ENCODE results near the gene TIMP4. TPM values are rescaled to one million over a fixed set of nuclear protein-coding genes. Genes with fewer than 3 reads are reported as not detected.

TIMP4 gene
- total RNA-seq, 1 experiment from 2014 or later = 15.5 TPM

- intact Hi-C loops (cut with micrococcal nuclease; ENCODE audit: unreplicated experiment) = loop anchor here (5.0 to 10.0 kb wide), 2 partner anchors 54 to 563 kb away; partner anchors contain the start of gene TMEM40
- no peaks in the 10 kb centered on the region for H3K36me3 ChIP-seq (ENCODE audit: low read depth)
- H3K4me3 ChIP-seq = no peak overlapping the region
- peaks cover 72% of the 10 kb centered on the region for H3K4me1 ChIP-seq (replicated peaks; ENCODE audit: insufficient read depth)
- no TSS peak for BruUV-seq (replicated peaks)
- H3K79me2 ChIP-seq (ENCODE audit: low read depth) = no peaks in the 10 kb centered on the region
- ChIA-PET CTCF (no interaction called here), POLR2A (ENCODE audit: unreplicated experiment) (no interaction called here)
- H3K27ac ChIP-seq = no peak overlapping the region
- H3K4me2 ChIP-seq = no peak overlapping the region
- no peaks in the 10 kb centered on the region for H3K9me2 ChIP-seq (ENCODE audit: insufficient read depth)
- no peak overlapping the region for H2AFZ ChIP-seq
- DNase-seq = no peak
- TF ChIP-seq EZH2 (IDR thresholded peaks at IDR 0.05; ENCODE audit: low read depth) (no peak), CTCF (conservative IDR thresholded peaks at IDR 0.05) (no peak)
- H4K20me1 ChIP-seq (ENCODE audit: insufficient read depth) = no peaks in the 10 kb centered on the region
- H3F3A ChIP-seq (ENCODE audit: insufficient read depth, low read depth) = peaks cover 72% of the 10 kb centered on the region
- H3K9me3 ChIP-seq (ENCODE audit: insufficient read depth, low read depth) = no peaks in the 10 kb centered on the region
- no peaks in the 10 kb centered on the region for H3K27me3 ChIP-seq (ENCODE audit: insufficient read depth, low read depth)
These were observed 32.8 kb upstream of the TIMP4 start for GRCh38 chr3:12191559-12191958.

- Histone ChIP-seq H3K9me2 (ENCODE audit: insufficient read depth) (no peaks in the 10 kb centered on the region), H3K9me3 (ENCODE audit: insufficient read depth, low read depth) (no peaks in the 10 kb centered on the region), H3K4me3 (no peak overlapping the region), H3K36me3 (ENCODE audit: low read depth) (no peaks in the 10 kb centered on the region), H3K79me2 (ENCODE audit: low read depth) (no peaks in the 10 kb centered on the region), H3K27ac (no peak overlapping the region), H3K4me1 (replicated peaks; ENCODE audit: insufficient read depth) (peaks cover 66% of the 10 kb centered on the region), H3K4me2 (no peak overlapping the region), H2AFZ (no peak overlapping the region), H3F3A (ENCODE audit: insufficient read depth, low read depth) (peaks cover 65% of the 10 kb centered on the region), H4K20me1 (ENCODE audit: insufficient read depth) (no peaks in the 10 kb centered on the region), H3K27me3 (ENCODE audit: insufficient read depth, low read depth) (no peaks in the 10 kb centered on the region)
- intact Hi-C loops (cut with micrococcal nuclease; ENCODE audit: unreplicated experiment) = loop anchor here (5.0 to 10.0 kb wide), 2 partner anchors 54 to 564 kb away; partner anchors contain the start of gene TMEM40
- no TSS peak for BruUV-seq (replicated peaks)
- ChIA-PET CTCF (no interaction called here), POLR2A (ENCODE audit: unreplicated experiment) (no interaction called here)
- no peak for TF ChIP-seq CTCF (conservative IDR thresholded peaks at IDR 0.05)
- TF ChIP-seq EZH2 (IDR thresholded peaks at IDR 0.05; ENCODE audit: low read depth) = no peak
- DNase-seq = no peak
These were observed 32.1 kb upstream of the TIMP4 start for GRCh38 chr3:12190832-12191231.

DNA sequence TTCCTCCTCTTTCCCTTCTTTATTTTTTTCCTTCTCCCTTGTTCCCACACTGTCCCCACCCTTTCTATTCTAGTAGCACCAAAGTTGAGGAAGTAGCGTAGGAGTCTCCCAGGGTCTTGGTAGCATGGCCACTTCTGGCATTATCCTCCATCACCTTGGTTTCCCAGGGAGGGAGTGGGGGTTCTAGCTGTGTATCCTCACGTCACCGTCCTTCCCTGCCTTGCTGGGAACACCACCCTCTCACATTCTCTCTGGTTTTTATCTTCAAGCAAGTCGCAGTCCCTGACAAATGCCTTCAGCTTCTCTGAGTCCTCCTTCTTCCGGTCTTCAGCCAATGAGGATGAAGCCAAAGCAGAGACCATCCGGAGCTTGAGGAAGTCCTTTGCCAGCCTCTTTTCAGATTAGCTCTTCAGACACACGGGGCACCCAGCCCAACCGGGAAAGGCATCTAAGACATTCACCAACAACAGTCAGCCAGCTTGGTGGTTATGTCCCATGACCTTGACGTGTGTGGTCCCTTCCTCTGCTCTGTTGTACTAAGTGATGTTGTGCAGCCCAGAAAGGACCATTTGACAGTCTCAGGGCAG lies 31.6 kb upstream of the TIMP4 start:
- Histone ChIP-seq H3K4me1 (replicated peaks; ENCODE audit: insufficient read depth) (peaks cover 60% of the 10 kb centered on the region), H3K27ac (no peak overlapping the region), H3K27me3 (ENCODE audit: insufficient read depth, low read depth) (no peaks in the 10 kb centered on the region), H3K9me2 (ENCODE audit: insufficient read depth) (no peaks in the 10 kb centered on the region), H3K36me3 (ENCODE audit: low read depth) (no peaks in the 10 kb centered on the region), H3K4me2 (no peak overlapping the region), H3K79me2 (ENCODE audit: low read depth) (no peaks in the 10 kb centered on the region), H3F3A (ENCODE audit: insufficient read depth, low read depth) (peaks cover 60% of the 10 kb centered on the region), H3K4me3 (no peak overlapping the region), H2AFZ (no peak overlapping the region), H3K9me3 (ENCODE audit: insufficient read depth, low read depth) (no peaks in the 10 kb centered on the region), H4K20me1 (ENCODE audit: insufficient read depth) (no peaks in the 10 kb centered on the region)
- BruUV-seq (replicated peaks) = no TSS peak
- TF ChIP-seq CTCF (conservative IDR thresholded peaks at IDR 0.05) (no peak), EZH2 (IDR thresholded peaks at IDR 0.05; ENCODE audit: low read depth) (no peak)
- CTCF ChIA-PET = no interaction called here
- POLR2A ChIA-PET (ENCODE audit: unreplicated experiment) = no interaction called here
- intact Hi-C loops (cut with micrococcal nuclease; ENCODE audit: unreplicated experiment) = loop anchor here (5.0 to 10.0 kb wide), 2 partner anchors 53 to 564 kb away; partner anchors contain the start of gene TMEM40
- no peak for DNase-seq
